H1 (cell line): Measurements from ENCODE around the gene MACROD2. TPM values are rescaled to one million over a fixed set of nuclear protein-coding genes. Genes with fewer than 3 reads are reported as not detected.

ENCODE experiments used
- CTCF ChIA-PET: fragments of 300-600 bp; sonication (Branson Sonifier 250); formaldehyde crosslinking; loops from one replicate; lab custom pipeline; 2021; ENCODE audit not compliant: partially characterized antibody; lab: Charles Lee
- POLR2A ChIA-PET: fragments of 300-600 bp; sonication (Branson Sonifier 250); formaldehyde crosslinking; loops from one replicate; lab custom pipeline; 2021; ENCODE audit warnings: inconsistent platforms; ENCODE audit not compliant: partially characterized antibody; lab: Charles Lee
- DNase-seq, 2 experiments: peaks; one replicate each; pipeline versions ENCODE4 v3.0.0 to v3.0.0-alpha.2; 2010 to 2022; ENCODE audit warnings: low spot score in 2 of 2, low read depth in 1 of 2, mixed read lengths in 1 of 2
- FAIRE-seq: peaks from 2 replicates; lab custom pipeline; 2011; peaks lifted over from hg19 to GRCh38; lab: Jason Lieb, UNC
- H2AFZ ChIP-seq: 2 replicates; pipeline ENCODE4 v1.8.1; 2012; ENCODE audit warnings: low read length, inconsistent platforms
- H2AK5ac ChIP-seq: 2 replicates; pipeline ENCODE4 v1.6.1; 2013; ENCODE audit warnings: low read depth, low read length
- H2BK120ac ChIP-seq: replicated peaks from 2 replicates; pipeline ENCODE3; 2013; ENCODE audit warnings: low read depth, low read length, inconsistent platforms
- H2BK12ac ChIP-seq: 2 replicates; pipeline ENCODE4 v1.6.1; 2013; ENCODE audit warnings: low read depth, low read length
- H2BK15ac ChIP-seq: 2 replicates; pipeline ENCODE4 v1.6.1; 2013; ENCODE audit warnings: low read length
- H2BK20ac ChIP-seq: 2 replicates; pipeline ENCODE4 v1.6.1; 2013; ENCODE audit warnings: low read length
- H2BK5ac ChIP-seq: 2 replicates; pipeline ENCODE4 v1.6.1; 2013; ENCODE audit warnings: low read depth, low read length
- H3K14ac ChIP-seq: 2 replicates; pipeline ENCODE4 v1.6.1; 2013; ENCODE audit warnings: inconsistent platforms; ENCODE audit not compliant: insufficient read length
- H3K18ac ChIP-seq: 2 replicates; pipeline ENCODE4 v1.6.1; 2013; ENCODE audit warnings: low read length; ENCODE audit errors: extremely low read depth
- H3K23ac ChIP-seq: 2 replicates; pipeline ENCODE4 v1.6.1; 2013; ENCODE audit warnings: inconsistent platforms; ENCODE audit not compliant: insufficient read length
- H3K23me2 ChIP-seq: 2 replicates; pipeline ENCODE4 v1.6.1; 2013; ENCODE audit warnings: low read depth, low read length
- H3K27ac ChIP-seq: 2 replicates; pipeline ENCODE4 v1.6.1; 2011; ENCODE audit warnings: low read depth, low read length, inconsistent platforms
- H3K27me3 ChIP-seq, 4 experiments: replicated peaks in 1 of 4; 1 replicate in 1 of 4; 2 replicates in 3 of 4; pipeline versions ENCODE4 v1.6.1 to v1.8.1; 2011 to 2013; ENCODE audit warnings: low read length in 3 of 4, mild to moderate bottlenecking in 3 of 4, inconsistent platforms in 2 of 4, mixed read lengths in 2 of 4, moderate library complexity in 1 of 4; ENCODE audit not compliant: control insufficient read depth in 3 of 4, insufficient read depth in 3 of 4; ENCODE audit errors: extremely low read depth in 1 of 4
- H3K36me3 ChIP-seq, 4 experiments: 2 replicates each; pipeline versions ENCODE4 v1.6.1 to v1.8.1; 2011 to 2013; ENCODE audit warnings: mild to moderate bottlenecking in 4 of 4, low read length in 3 of 4, moderate library complexity in 2 of 4, control low read depth in 1 of 4, inconsistent platforms in 1 of 4; ENCODE audit not compliant: insufficient read depth in 4 of 4, control insufficient read depth in 2 of 4
- H3K4ac ChIP-seq: replicated peaks from 2 replicates; pipeline ENCODE3; 2013; ENCODE audit warnings: low read length, low read depth, mixed read lengths, inconsistent platforms; ENCODE audit not compliant: insufficient read length
- H3K4me1 ChIP-seq, 4 experiments: replicated peaks in 1 of 4; 1 replicate in 1 of 4; 2 replicates in 3 of 4; pipeline versions ENCODE4 v1.6.1 to v1.8.1; 2011 to 2013; ENCODE audit warnings: low read length in 3 of 4, inconsistent platforms in 2 of 4, mixed read lengths in 1 of 4; ENCODE audit not compliant: insufficient read depth in 4 of 4, control insufficient read depth in 3 of 4
- H3K4me2 ChIP-seq, 2 experiments: 2 replicates each; pipeline versions ENCODE4 v1.6.1 to v1.8.1; 2011 to 2013; ENCODE audit warnings: low read depth in 2 of 2, low read length in 2 of 2, control low read depth in 1 of 2, inconsistent platforms in 1 of 2, mild to moderate bottlenecking in 1 of 2; ENCODE audit not compliant: insufficient read depth in 1 of 2
- H3K4me3 ChIP-seq, 4 experiments: fragments of 200-600, 300-600 bp in 1 of 4; sonication (generic), shearing (Covaris generic), sonication (Bioruptor Twin) in 1 of 4; 2 replicates each; pipeline versions ENCODE4 v1.5.1 to v1.8.1; 2011 to 2016; ENCODE audit warnings: low read length in 4 of 4, low read depth in 3 of 4, control low read depth in 2 of 4, inconsistent platforms in 2 of 4, mild to moderate bottlenecking in 2 of 4, mixed read lengths in 1 of 4, moderate library complexity in 1 of 4; ENCODE audit not compliant: insufficient read depth in 2 of 4; ENCODE audit errors: extremely low read depth in 1 of 4
- H3K56ac ChIP-seq: replicated peaks from 2 replicates; pipeline ENCODE3; 2013; ENCODE audit warnings: low read depth, mild to moderate bottlenecking, mixed read lengths, low read length, inconsistent platforms; ENCODE audit not compliant: insufficient read length
- H3K79me1 ChIP-seq: 2 replicates; pipeline ENCODE4 v1.6.1; 2013; ENCODE audit warnings: low read depth, low read length, control low read depth
- H3K79me2 ChIP-seq, 2 experiments: 2 replicates each; pipeline versions ENCODE4 v1.6.1 to v1.8.1; 2012 to 2013; ENCODE audit warnings: low read length in 2 of 2, mild to moderate bottlenecking in 2 of 2, inconsistent platforms in 1 of 2; ENCODE audit not compliant: insufficient read depth in 2 of 2, control insufficient read depth in 1 of 2
- H3K9ac ChIP-seq, 4 experiments: replicated peaks in 1 of 4; 1 replicate in 1 of 4; 2 replicates in 3 of 4; pipeline versions ENCODE4 v1.6.1 to v1.8.1; 2011 to 2013; ENCODE audit warnings: low read depth in 3 of 4, low read length in 3 of 4, control low read depth in 2 of 4, mild to moderate bottlenecking in 2 of 4, moderate library complexity in 2 of 4, inconsistent platforms in 1 of 4; ENCODE audit errors: extremely low read depth in 1 of 4
- H3K9me3 ChIP-seq, 2 experiments: 2 replicates each; pipeline versions ENCODE4 v1.6.1 to v1.8.1; 2012 to 2013; ENCODE audit warnings: mild to moderate bottlenecking in 2 of 2, moderate library complexity in 2 of 2, control low read depth in 1 of 2, inconsistent platforms in 1 of 2, low read depth in 1 of 2, low read length in 1 of 2, mixed read lengths in 1 of 2; ENCODE audit not compliant: insufficient read depth in 2 of 2
- H4K20me1 ChIP-seq, 2 experiments: replicated peaks in 1 of 2; 2 replicates each; pipeline versions ENCODE3 to v1.8.1; 2011 to 2013; ENCODE audit warnings: inconsistent platforms in 2 of 2, low read length in 2 of 2, mild to moderate bottlenecking in 1 of 2; ENCODE audit not compliant: insufficient read depth in 2 of 2, control insufficient read depth in 1 of 2
- H4K5ac ChIP-seq: 2 replicates; pipeline ENCODE4 v1.6.1; 2013; ENCODE audit warnings: low read length, low read depth, mixed read lengths, inconsistent platforms; ENCODE audit not compliant: insufficient read length
- H4K8ac ChIP-seq: 2 replicates; pipeline ENCODE4 v1.8.0; 2013; ENCODE audit warnings: mild to moderate bottlenecking, moderate library complexity, low read length, inconsistent platforms; ENCODE audit not compliant: insufficient read depth; ENCODE audit errors: extremely low read depth
- H4K91ac ChIP-seq: replicated peaks from 2 replicates; pipeline ENCODE3; 2013; ENCODE audit warnings: low read length, mixed read lengths, inconsistent platforms; ENCODE audit not compliant: insufficient read length
- CBX5 ChIP-seq: fragments of 300-800, 300-1000 bp; sonication (generic); IDR thresholded peaks from 2 replicates; pipeline ENCODE4 v1.7.1; 2016; ENCODE audit warnings: antibody characterized with exemption, low read length, low read depth
- NANOG ChIP-seq: IDR thresholded peaks from 2 replicates; pipeline ENCODE4 v1.6.1; 2011; ENCODE audit warnings: low read length, low read depth, mild to moderate bottlenecking, inconsistent platforms; ENCODE audit not compliant: insufficient read depth, poor library complexity, severe bottlenecking
- RFX5 ChIP-seq: IDR thresholded peaks from 2 replicates; pipeline ENCODE4 v1.6.1; 2011; ENCODE audit warnings: low read depth, low read length, improper control_type of control experiment, borderline replicate concordance
- TAF1 ChIP-seq: IDR thresholded peaks from 2 replicates; pipeline ENCODE4 v1.6.1; 2011; ENCODE audit warnings: mild to moderate bottlenecking, low read depth, low read length
- WGBS, 2 experiments: shearing (Covaris generic) in 1 of 2; methylation state at CpG; one replicate each; pipeline versions ENCODE4 v1.1.6 to v1.1.7; 2013 to 2015; ENCODE audit warnings: low lambda C conversion rate in 2 of 2, mixed read lengths in 2 of 2, inconsistent platforms in 1 of 2, low coverage in 1 of 2, missing lambda C conversion rate in 1 of 2; ENCODE audit not compliant: insufficient replicate concordance in 2 of 2, insufficient coverage in 1 of 2, insufficient read length in 1 of 2; ENCODE audit errors: extremely low coverage in 1 of 2, missing lambda C conversion rate in 1 of 2; 5-methylcytosine and 5-hydroxymethylcytosine counted together
- polyA plus RNA-seq, 7 experiments: library from polyadenylated mRNA; depleted of rRNA in 3 of 7; stranded (reverse) in 5 of 7; unstranded in 2 of 7; fragments of >200 nt in 5 of 7; fragments of 200-250 nt in 2 of 7; gene quantifications; 1 replicate in 5 of 7; 2 replicates in 1 of 7; 4 replicates in 1 of 7; pipeline versions ENCODE4 v1.2.1 to v1.2.3, GENCODE V29; 2011 to 2013; ENCODE audit warnings: missing spikeins in 2 of 7, mixed read lengths in 2 of 7
- total RNA-seq: library from RNA; stranded (reverse); fragmentation: NEBNext Ultra II Directional; extraction: Animal tissue kit (Norgen Biotek cat#: 25700); gene quantifications from 2 replicates; pipeline ENCODE4 v1.2.1, GENCODE V29; 2021

Gene MACROD2
- total and polyA plus RNA-seq, 2 of the 8 experiments (the other 6 are each of a cell fraction or from before 2014, with no cell fraction given), result 0.70 to 3.9 TPM

DNA sequence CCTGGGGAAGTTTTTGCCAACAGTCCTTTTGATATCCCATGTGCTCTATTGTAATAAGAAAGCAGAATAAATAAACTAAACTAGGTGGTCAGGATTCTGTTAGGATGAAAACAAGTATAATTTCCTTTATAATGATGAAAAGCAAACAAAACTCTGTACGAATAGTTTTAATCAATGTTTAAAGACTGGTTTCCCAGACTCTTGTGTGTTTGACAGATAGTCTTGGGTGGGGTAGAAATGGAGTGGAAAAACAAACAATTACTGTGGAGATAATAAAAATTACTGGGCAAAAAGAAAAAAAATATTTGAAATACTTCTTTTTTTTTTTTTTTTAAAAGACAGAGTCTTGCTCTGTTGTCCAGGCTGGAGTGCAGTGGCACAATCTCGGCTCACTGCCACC, 494.2 kb downstream of the MACROD2 start:
- H2BK12ac ChIP-seq, result no peak overlapping the region
- no peak overlapping the region for H3K9ac ChIP-seq
- no peak overlapping the region for H3K56ac ChIP-seq
- no peak for DNase-seq
- H3K4me1 ChIP-seq, result no peaks in the 10 kb centered on the region
- no peak overlapping the region for H2BK15ac ChIP-seq
- no peak overlapping the region for H3K27ac ChIP-seq
- no peak overlapping the region for H4K91ac ChIP-seq
- no peaks in the 10 kb centered on the region for H3K9me3 ChIP-seq
- no peak overlapping the region for H2AFZ ChIP-seq
- no peak for FAIRE-seq
- H3K27me3 ChIP-seq, result no peaks in the 10 kb centered on the region
- H2BK20ac ChIP-seq, result no peak overlapping the region
- ChIA-PET POLR2A (interaction anchor here (0.6 kb wide), 1 partner anchor 128 kb away, joined by 3 read pairs; no protein-coding TSS in a partner anchor), CTCF (no interaction called here)
- H4K8ac ChIP-seq, result no peak overlapping the region
- H3K4me2 ChIP-seq, result no peak overlapping the region
- H3K18ac ChIP-seq, result no peak overlapping the region
- no peaks in the 10 kb centered on the region for H3K23me2 ChIP-seq
- H3K79me1 ChIP-seq, result no peaks in the 10 kb centered on the region
- no peak overlapping the region for H3K23ac ChIP-seq
- H3K36me3 ChIP-seq, result no peaks in the 10 kb centered on the region
- H3K14ac ChIP-seq, result no peak overlapping the region
- H3K79me2 ChIP-seq, result no peaks in the 10 kb centered on the region
- H2AK5ac ChIP-seq, result no peak overlapping the region
- 50% methylated on average over 2 of the region's 2 CpGs; no CpG with 5 or more reads in 1 of the 2 experiments for WGBS, 2 experiments
- H4K20me1 ChIP-seq, result no peaks in the 10 kb centered on the region
- no peak overlapping the region for H3K4me3 ChIP-seq
- no peak overlapping the region for H2BK5ac ChIP-seq
- no peak overlapping the region for H4K5ac ChIP-seq
- no peak overlapping the region for H3K4ac ChIP-seq
- no peak overlapping the region for H2BK120ac ChIP-seq
- TF ChIP-seq RFX5 (no peak), NANOG (no peak), CBX5 (no peak), TAF1 (no peak)
